ENCODE results near the gene CCT6B. TPM values are rescaled to one million over a fixed set of nuclear protein-coding genes. Genes with fewer than 3 reads are reported as not detected.
A peak's percentile ranks its signal among the peaks of the same experiment; 100 is the strongest.

Gene CCT6B
- polyA plus RNA-seq, 1 donor from 2014 or later = 2.1 TPM

DNA sequence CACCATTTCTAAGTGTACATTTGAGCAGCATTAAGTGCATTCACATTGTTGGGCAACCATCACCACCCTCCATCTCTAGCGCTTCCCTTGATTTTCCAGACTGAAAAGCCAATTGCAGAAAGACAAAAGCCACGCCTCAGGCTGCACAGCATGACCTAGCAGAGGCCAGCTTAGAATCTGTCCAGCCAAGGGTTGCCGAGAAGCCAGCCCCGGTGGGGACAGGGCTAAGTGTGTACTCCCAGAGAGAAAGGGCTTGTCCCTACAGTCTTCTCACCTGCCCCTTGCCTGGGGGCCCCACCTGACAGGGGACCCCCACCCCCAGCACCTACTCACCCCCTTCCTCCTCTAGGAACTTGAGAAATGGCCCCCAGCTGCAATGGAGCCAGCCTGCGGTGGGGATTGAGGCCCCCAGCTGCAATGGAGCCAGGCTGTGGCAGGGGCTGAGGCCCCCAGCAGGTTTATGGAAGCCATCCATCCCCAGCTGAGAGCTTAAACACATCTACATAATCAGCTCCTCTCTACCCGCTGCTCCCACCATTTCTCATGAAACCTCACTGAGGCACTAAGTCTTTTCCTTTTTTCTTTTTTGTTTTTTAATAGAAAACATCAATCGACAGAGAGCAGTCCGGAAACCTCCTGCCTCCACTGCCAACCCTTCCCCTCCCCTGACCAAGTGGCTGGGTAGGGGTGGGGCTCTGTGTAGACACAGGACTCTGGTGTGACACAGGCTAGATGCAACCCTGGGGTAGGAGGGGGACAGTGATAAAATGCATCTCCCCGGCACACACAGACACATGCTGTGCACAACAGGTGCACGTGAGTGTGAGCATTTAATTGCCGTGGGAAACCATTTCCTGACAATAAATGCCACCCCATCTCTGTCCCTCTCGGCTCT, 77.9 kb downstream of the CCT6B start:
- H3K27me3 ChIP-seq (ENCODE audit: insufficient read depth, low read depth, low read length) = no peaks in the 10 kb centered on the region
- H3K4me2 ChIP-seq (ENCODE audit: low read length) = no peak overlapping the region
- H3K36me3 ChIP-seq (ENCODE audit: insufficient read depth, low read length) = no peaks in the 10 kb centered on the region
- peak overlapping the region; percentile 2 for H2AFZ ChIP-seq (ENCODE audit: low read depth, low read length)
- H3K9me3 ChIP-seq (ENCODE audit: low read length) = no peaks in the 10 kb centered on the region
- H3K79me2 ChIP-seq (replicated peaks; ENCODE audit: insufficient read depth, low read length) = no peaks in the 10 kb centered on the region
- H3K9me2 ChIP-seq (ENCODE audit: insufficient read depth, low read length) = no peaks in the 10 kb centered on the region
- no peak overlapping the region for H3K9ac ChIP-seq (ENCODE audit: low read length)
- TF ChIP-seq TAF1 (IDR thresholded peaks at IDR 0.05; ENCODE audit: low read depth) (no peak), POLR2AphosphoS5 (IDR thresholded peaks at IDR 0.05) (no peak)
- TF ChIP-seq, protein P1, sequence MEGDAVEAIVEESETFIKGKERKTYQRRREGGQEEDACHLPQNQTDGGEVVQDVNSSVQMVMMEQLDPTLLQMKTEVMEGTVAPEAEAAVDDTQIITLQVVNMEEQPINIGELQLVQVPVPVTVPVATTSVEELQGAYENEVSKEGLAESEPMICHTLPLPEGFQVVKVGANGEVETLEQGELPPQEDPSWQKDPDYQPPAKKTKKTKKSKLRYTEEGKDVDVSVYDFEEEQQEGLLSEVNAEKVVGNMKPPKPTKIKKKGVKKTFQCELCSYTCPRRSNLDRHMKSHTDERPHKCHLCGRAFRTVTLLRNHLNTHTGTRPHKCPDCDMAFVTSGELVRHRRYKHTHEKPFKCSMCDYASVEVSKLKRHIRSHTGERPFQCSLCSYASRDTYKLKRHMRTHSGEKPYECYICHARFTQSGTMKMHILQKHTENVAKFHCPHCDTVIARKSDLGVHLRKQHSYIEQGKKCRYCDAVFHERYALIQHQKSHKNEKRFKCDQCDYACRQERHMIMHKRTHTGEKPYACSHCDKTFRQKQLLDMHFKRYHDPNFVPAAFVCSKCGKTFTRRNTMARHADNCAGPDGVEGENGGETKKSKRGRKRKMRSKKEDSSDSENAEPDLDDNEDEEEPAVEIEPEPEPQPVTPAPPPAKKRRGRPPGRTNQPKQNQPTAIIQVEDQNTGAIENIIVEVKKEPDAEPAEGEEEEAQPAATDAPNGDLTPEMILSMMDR (IDR thresholded peaks at IDR 0.05; ENCODE audit: poor library complexity, severe bottlenecking) = no peak
- no peaks in the 10 kb centered on the region for H4K20me1 ChIP-seq (ENCODE audit: insufficient read depth)
- H3K4me3 ChIP-seq (ENCODE audit: low read length) = no peak overlapping the region
- no peak overlapping the region for H3K27ac ChIP-seq (ENCODE audit: low read length)
- H3F3A ChIP-seq (ENCODE audit: insufficient read depth, low read length, poor library complexity, severe bottlenecking) = no peaks in the 10 kb centered on the region

DNA sequence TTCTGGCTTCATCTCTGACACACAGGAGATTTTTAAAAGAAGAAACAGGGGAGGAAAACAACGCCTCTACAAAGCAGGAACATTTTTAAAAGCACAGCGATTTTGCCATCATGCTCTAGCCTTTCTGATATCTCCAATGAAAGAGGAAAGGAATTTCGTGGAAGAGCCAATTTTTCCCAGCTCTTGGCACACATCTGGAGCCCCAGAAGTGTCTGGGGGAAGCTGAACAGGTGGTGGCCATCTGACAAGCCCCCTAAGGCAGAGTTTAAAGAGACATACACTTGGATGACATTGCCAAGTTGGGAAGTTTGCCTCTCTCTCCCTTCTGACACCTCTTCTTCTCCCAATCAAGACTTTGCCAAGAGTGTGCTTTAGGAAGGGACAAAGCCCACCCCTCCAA, 82.1 kb downstream of the CCT6B start:
- no peaks in the 10 kb centered on the region for H3K9me3 ChIP-seq (ENCODE audit: low read length)
- no peak overlapping the region for H3K27ac ChIP-seq (ENCODE audit: low read length)
- H3F3A ChIP-seq (ENCODE audit: insufficient read depth, low read length, poor library complexity, severe bottlenecking) = no peaks in the 10 kb centered on the region
- H4K20me1 ChIP-seq (ENCODE audit: insufficient read depth) = no peaks in the 10 kb centered on the region
- no peaks in the 10 kb centered on the region for H3K36me3 ChIP-seq (ENCODE audit: insufficient read depth, low read length)
- H3K4me2 ChIP-seq (ENCODE audit: low read length) = no peak overlapping the region
- H3K4me3 ChIP-seq (ENCODE audit: low read length) = no peak overlapping the region
- H3K9me2 ChIP-seq (ENCODE audit: insufficient read depth, low read length) = no peaks in the 10 kb centered on the region
- TF ChIP-seq SMC3 (conservative IDR thresholded peaks at IDR 0.05; ENCODE audit: poor library complexity) = no peak
- TF ChIP-seq, protein P1 (IDR thresholded peaks at IDR 0.05; ENCODE audit: poor library complexity, severe bottlenecking) = no peak
- no peak for TF ChIP-seq TAF1 (IDR thresholded peaks at IDR 0.05; ENCODE audit: low read depth)
- TF ChIP-seq MXI1 (conservative IDR thresholded peaks at IDR 0.05; ENCODE audit: poor library complexity, severe bottlenecking) = no peak
- no peak for TF ChIP-seq RAD21 (conservative IDR thresholded peaks at IDR 0.05)
- no peaks in the 10 kb centered on the region for H3K27me3 ChIP-seq (ENCODE audit: insufficient read depth, low read depth, low read length)
- H3K79me2 ChIP-seq (replicated peaks; ENCODE audit: insufficient read depth, low read length) = no peaks in the 10 kb centered on the region
- no peak overlapping the region for H3K9ac ChIP-seq (ENCODE audit: low read length)
- no peak overlapping the region for H2AFZ ChIP-seq (ENCODE audit: low read depth, low read length)

Other genes starting within 250 kb of the CCT6B start
- 14.3 and 14.7 TPM in 2 replicates for gene ZNF830, start 80 bp upstream of the CCT6B start, polyA plus RNA-seq
- gene LIG3, start 19.1 kb upstream of the CCT6B start, polyA plus RNA-seq = 21.8 and 29.0 TPM in 2 replicates
- 6.6 and 7.0 TPM in 2 replicates for gene RFFL, start 102.2 kb upstream of the CCT6B start, polyA plus RNA-seq
- 13.8 and 19.0 TPM in 2 replicates for gene RAD51D, start 158.4 kb upstream of the CCT6B start, polyA plus RNA-seq
- not detected in 2 replicates for gene FNDC8, start 160.2 kb upstream of the CCT6B start, polyA plus RNA-seq
- 30.8 and 43.0 TPM in 2 replicates for gene NLE1, start 180.8 kb upstream of the CCT6B start, polyA plus RNA-seq
- gene UNC45B, start 186.4 kb upstream of the CCT6B start, polyA plus RNA-seq = not detected in 2 replicates
- gene SLC35G3, start 232.9 kb upstream of the CCT6B start, polyA plus RNA-seq = not detected in 2 replicates